GM19468 (cell line): ENCODE results near the gene PJA2.

Experiments used
- ATAC-seq: cut with Tn5 transposase; IDR thresholded peaks from one replicate; pipeline ENCODE4 v1.9.1; 2021; ENCODE audit warnings: mild to moderate bottlenecking, moderate library complexity, moderate number of reproducible peaks; ENCODE audit not compliant: unreplicated experiment; ENCODE audit errors: extremely low read depth

The PJA2 gene

GRCh38 chr5:109351988-109352864, 57.5 kb downstream of the PJA2 start:
- ATAC-seq: no peak

- no peak for ATAC-seq
These were observed 59.1 kb downstream of the PJA2 start for GRCh38 chr5:109350537-109351270.

GRCh38 chr5:109349388-109349787, 60.4 kb downstream of the PJA2 start:
- ATAC-seq: no peak

- no peak for ATAC-seq
These were observed 62.4 kb downstream of the PJA2 start for GRCh38 chr5:109347252-109347888.

GRCh38 chr5:109345699-109346098, 64.1 kb downstream of the PJA2 start:
- no peak for ATAC-seq

- no peak for ATAC-seq
These were observed 69.4 kb downstream of the PJA2 start for GRCh38 chr5:109340351-109340750.

GRCh38 chr5:109335114-109335513, 74.7 kb downstream of the PJA2 start:
- ATAC-seq: no peak

GRCh38 chr5:109334056-109334455, 75.7 kb downstream of the PJA2 start:
- no peak for ATAC-seq

GRCh38 chr5:109329333-109330237, 80.2 kb downstream of the PJA2 start:
- ATAC-seq: no peak

- ATAC-seq: no peak
These were observed 81.1 kb downstream of the PJA2 start for GRCh38 chr5:109328626-109329025.

GRCh38 chr5:109327570-109327969, 82.2 kb downstream of the PJA2 start:
- no peak for ATAC-seq

GRCh38 chr5:109326919-109327318, 82.9 kb downstream of the PJA2 start:
- ATAC-seq: no peak

- ATAC-seq: no peak
These were observed 84.3 kb downstream of the PJA2 start for GRCh38 chr5:109325456-109325855.

- ATAC-seq: no peak
These were observed 84.8 kb downstream of the PJA2 start for GRCh38 chr5:109324931-109325330.

GRCh38 chr5:109324351-109324750, 85.4 kb downstream of the PJA2 start:
- ATAC-seq: no peak

- ATAC-seq: no peak
These were observed 87.1 kb downstream of the PJA2 start for GRCh38 chr5:109322694-109323093.

- no peak for ATAC-seq
These were observed 90.4 kb downstream of the PJA2 start for GRCh38 chr5:109319351-109319750.

GRCh38 chr5:109318455-109319108, 91.2 kb downstream of the PJA2 start:
- no peak for ATAC-seq

- no peak for ATAC-seq
These were observed 93.1 kb downstream of the PJA2 start for GRCh38 chr5:109316634-109317033.
